Endothelial cell of umbilical vein (primary cell): Measurements from ENCODE around the gene LYRM4. TPM values are rescaled to one million over a fixed set of nuclear protein-coding genes. Genes with fewer than 3 reads are reported as not detected.

Experiments
- BruUV-seq: library from RNA; stranded (reverse); fragments of 400-500 nt; replicated peaks from 2 replicates; lab custom pipeline; 2021; lab: Mats Ljungman, UMichigan
- CTCF ChIA-PET: fragments of 300-600, 350-600 bp; sonication (Branson Sonifier 250); formaldehyde crosslinking; loops from one replicate; lab custom pipeline; 2021; ENCODE audit warnings: antibody characterized with exemption, inconsistent platforms; lab: Charles Lee
- POLR2A ChIA-PET: fragments of 300-600, 350-600 bp; sonication (Branson Sonifier 250); formaldehyde crosslinking; loops from one replicate; lab custom pipeline; 2021; ENCODE audit warnings: antibody characterized with exemption, inconsistent platforms; lab: Charles Lee
- DNase-seq: peaks from one replicate; pipeline ENCODE4 v3.0.0-alpha.2; 2011; ENCODE audit warnings: low read depth, low spot score
- FAIRE-seq: peaks from 2 replicates; lab custom pipeline; 2011; peaks lifted over from hg19 to GRCh38; lab: Jason Lieb, UNC
- H2AFZ ChIP-seq: 2 replicates; pipeline ENCODE4 v1.6.0; 2012; ENCODE audit warnings: low read depth, low read length, control low read depth, inconsistent platforms
- H3K27ac ChIP-seq: 2 replicates; pipeline ENCODE4 v1.5.1; 2011; ENCODE audit warnings: low read depth, mild to moderate bottlenecking, control low read depth, low read length, moderate library complexity; ENCODE audit not compliant: insufficient read depth
- H3K27me3 ChIP-seq, 2 experiments: 2 replicates each; pipeline versions ENCODE4 v1.6.0 to v1.6.1; 2011; ENCODE audit warnings: low read length in 2 of 2, mixed read lengths in 1 of 2; ENCODE audit not compliant: control insufficient read depth in 2 of 2, insufficient read depth in 2 of 2
- H3K36me3 ChIP-seq, 2 experiments: 2 replicates in 1 of 2; 3 replicates in 1 of 2; pipeline ENCODE4 v1.5.1; 2011; ENCODE audit warnings: low read length in 2 of 2, mild to moderate bottlenecking in 1 of 2, moderate library complexity in 1 of 2; ENCODE audit not compliant: control insufficient read depth in 2 of 2, insufficient read depth in 2 of 2; ENCODE audit errors: extremely low read depth in 1 of 2
- H3K4me1 ChIP-seq: 3 replicates; pipeline ENCODE4 v1.5.1; 2011; ENCODE audit warnings: mild to moderate bottlenecking, low read length; ENCODE audit not compliant: control insufficient read depth, insufficient read depth; ENCODE audit errors: extremely low read depth
- H3K4me2 ChIP-seq: 2 replicates; pipeline ENCODE4 v1.6.1; 2011; ENCODE audit warnings: low read length, control low read depth, mixed read lengths; ENCODE audit not compliant: insufficient read depth
- H3K4me3 ChIP-seq, 3 experiments: fragments of 200-600 bp in 1 of 3; sonication (generic), shearing (Covaris generic) in 1 of 3; replicated peaks in 1 of 3; 2 replicates each; pipeline ENCODE4 v1.5.1; 2011 to 2016; ENCODE audit warnings: control low read depth in 3 of 3, low read length in 3 of 3, mild to moderate bottlenecking in 2 of 3, inconsistent platforms in 1 of 3, low read depth in 1 of 3, moderate library complexity in 1 of 3; ENCODE audit not compliant: insufficient read depth in 1 of 3
- H3K79me2 ChIP-seq: 2 replicates; pipeline ENCODE4 v1.6.0; 2012; ENCODE audit warnings: low read length, inconsistent platforms; ENCODE audit not compliant: control insufficient read depth, insufficient read depth
- H3K9ac ChIP-seq: replicated peaks from 2 replicates; pipeline ENCODE3; 2011; ENCODE audit warnings: low read length, control low read depth; ENCODE audit not compliant: insufficient read depth; ENCODE audit errors: extremely low read depth
- H3K9me1 ChIP-seq: replicated peaks from 3 replicates; pipeline ENCODE4 v1.6.0; 2011; ENCODE audit warnings: mild to moderate bottlenecking, low read length; ENCODE audit not compliant: control insufficient read depth, insufficient read depth; ENCODE audit errors: extremely low read depth
- H3K9me3 ChIP-seq: replicated peaks from 2 replicates; pipeline ENCODE4 v1.5.1; 2012; ENCODE audit warnings: low read length, inconsistent platforms; ENCODE audit not compliant: control insufficient read depth, insufficient read depth
- H4K20me1 ChIP-seq: replicated peaks from 2 replicates; pipeline ENCODE3; 2011; ENCODE audit warnings: mild to moderate bottlenecking, low read length; ENCODE audit not compliant: control insufficient read depth, insufficient read depth; ENCODE audit errors: extremely low read depth
- EZH2 ChIP-seq: IDR thresholded peaks from 2 replicates; pipeline ENCODE4 v1.6.1; 2012; ENCODE audit warnings: borderline replicate concordance, low read depth, mild to moderate bottlenecking, moderate library complexity, low read length, inconsistent platforms; ENCODE audit not compliant: severe bottlenecking
- FOS ChIP-seq: IDR thresholded peaks from 2 replicates; pipeline ENCODE4 v1.6.1; 2011; ENCODE audit warnings: mild to moderate bottlenecking, low read length, moderate library complexity, borderline replicate concordance; ENCODE audit not compliant: insufficient read depth
- GATA2 ChIP-seq: IDR thresholded peaks from 2 replicates; pipeline ENCODE4 v1.7.0; 2011; ENCODE audit warnings: low read depth, mild to moderate bottlenecking, moderate library complexity, mixed read lengths, low read length; ENCODE audit not compliant: insufficient read length, insufficient read depth
- JUN ChIP-seq: IDR thresholded peaks from 2 replicates; pipeline ENCODE4 v1.6.1; 2011; ENCODE audit warnings: borderline replicate concordance, low read depth; ENCODE audit not compliant: insufficient read length, insufficient read depth
- MYC ChIP-seq: IDR thresholded peaks from one replicate; pipeline ENCODE4 v1.6.1; 2011; ENCODE audit warnings: mild to moderate bottlenecking, low read depth, low read length
- POLR2A ChIP-seq: IDR thresholded peaks from 2 replicates; pipeline ENCODE4 v1.6.1; 2012; ENCODE audit warnings: low read depth, mild to moderate bottlenecking, control low read depth, low read length
- POLR2AphosphoS5 ChIP-seq: IDR thresholded peaks from 2 replicates; pipeline ENCODE4 v1.6.1; 2012; ENCODE audit warnings: low read depth, mild to moderate bottlenecking, control low read depth, low read length, moderate library complexity; ENCODE audit not compliant: insufficient read depth
- dilution Hi-C: fragments of 300-500 bp; cut with MboI; formaldehyde crosslinking; loops from one replicate; pipeline ENCODE4 v1.15.0; 2019; ENCODE audit warnings: low sequenced_read_pairs; ENCODE audit not compliant: extremely low pct_ligation_motif_present
- intact Hi-C: fragments of 100-400 bp; cut with micrococcal nuclease; formaldehyde crosslinking; loops from one replicate; pipeline ENCODE4 v1.10.0; 2022
- polyA plus RNA-seq, 4 experiments: library from polyadenylated mRNA; depleted of rRNA in 3 of 4; stranded (reverse) in 3 of 4; unstranded in 1 of 4; fragments of >200 nt; gene quantifications; 2 replicates each; pipeline versions ENCODE4 v1.2.1 to v1.2.3, GENCODE V29; 2011 to 2012; ENCODE audit warnings: missing spikeins in 1 of 4
- total RNA-seq: library from RNA; stranded (reverse); gene quantifications from 2 replicates; pipeline ENCODE4 v1.2.3, GENCODE V29; 2021
- TF ChIP-seq, protein P1 (sequence below), 2 donors: IDR thresholded peaks; 1 replicate in 1 of 2; 2 replicates in 1 of 2; pipeline ENCODE4 v1.5.1; 2011; ENCODE audit warnings: low read length in 2 of 2, mild to moderate bottlenecking in 2 of 2, moderate library complexity in 2 of 2, control low read depth in 1 of 2, inconsistent platforms in 1 of 2, low read depth in 1 of 2; ENCODE audit not compliant: insufficient read depth in 1 of 2; ENCODE audit errors: extremely low read depth in 1 of 2
- TF ChIP-seq, protein P2 (sequence below): IDR thresholded peaks from 2 replicates; pipeline ENCODE4 v1.6.1; 2011; ENCODE audit not compliant: insufficient read depth, insufficient read length

LYRM4 gene
- total and polyA plus RNA-seq, 2 donors (not counting 3 experiments of a cell fraction or from before 2014, with no cell fraction given): 39.5 to 44.0 TPM

DNA sequence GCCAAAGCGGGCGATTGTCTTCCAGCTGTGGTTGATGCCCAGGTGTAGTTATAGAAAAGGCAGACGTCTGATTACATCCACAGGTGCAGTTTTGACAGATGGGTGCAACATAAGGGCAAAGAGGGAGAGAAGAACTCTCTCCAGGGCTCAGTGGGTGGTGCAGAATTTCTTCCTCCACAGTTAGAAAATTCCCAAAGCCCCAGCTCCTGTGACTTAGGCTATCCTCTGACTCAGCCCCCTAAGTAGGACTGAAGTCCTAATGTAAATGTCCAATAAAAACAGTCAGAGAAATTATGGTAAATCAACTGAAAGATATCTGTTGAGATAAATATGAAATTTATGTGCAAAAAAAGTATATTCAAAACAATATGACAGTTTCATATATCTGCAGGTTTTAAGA is 31.4 kb downstream of the LYRM4 start:
- Histone ChIP-seq H4K20me1 (no peaks in the 10 kb centered on the region), H3K4me3 (no peak overlapping the region), H3K79me2 (no peaks in the 10 kb centered on the region), H3K27ac (no peak overlapping the region), H3K27me3 (no peaks in the 10 kb centered on the region), H3K9ac (no peak overlapping the region), H3K9me3 (no peaks in the 10 kb centered on the region), H3K36me3 (no peaks in the 10 kb centered on the region), H3K4me2 (no peak overlapping the region), H2AFZ (no peak overlapping the region), H3K4me1 (peaks cover 17% of the 10 kb centered on the region), H3K9me1 (no peaks in the 10 kb centered on the region)
- peak; percentile 59 for FAIRE-seq
- intact Hi-C loops (no loop called here), dilution Hi-C loops (no loop called here)
- ChIA-PET POLR2A (no interaction called here), CTCF (interaction anchor here (1.2 to 2.1 kb wide), 4 partner anchors 15 to 173 kb away, joined by 3 to 13 read pairs (median 5); no protein-coding TSS in a partner anchor)
- DNase-seq: no peak
- TF ChIP-seq, protein P1, sequence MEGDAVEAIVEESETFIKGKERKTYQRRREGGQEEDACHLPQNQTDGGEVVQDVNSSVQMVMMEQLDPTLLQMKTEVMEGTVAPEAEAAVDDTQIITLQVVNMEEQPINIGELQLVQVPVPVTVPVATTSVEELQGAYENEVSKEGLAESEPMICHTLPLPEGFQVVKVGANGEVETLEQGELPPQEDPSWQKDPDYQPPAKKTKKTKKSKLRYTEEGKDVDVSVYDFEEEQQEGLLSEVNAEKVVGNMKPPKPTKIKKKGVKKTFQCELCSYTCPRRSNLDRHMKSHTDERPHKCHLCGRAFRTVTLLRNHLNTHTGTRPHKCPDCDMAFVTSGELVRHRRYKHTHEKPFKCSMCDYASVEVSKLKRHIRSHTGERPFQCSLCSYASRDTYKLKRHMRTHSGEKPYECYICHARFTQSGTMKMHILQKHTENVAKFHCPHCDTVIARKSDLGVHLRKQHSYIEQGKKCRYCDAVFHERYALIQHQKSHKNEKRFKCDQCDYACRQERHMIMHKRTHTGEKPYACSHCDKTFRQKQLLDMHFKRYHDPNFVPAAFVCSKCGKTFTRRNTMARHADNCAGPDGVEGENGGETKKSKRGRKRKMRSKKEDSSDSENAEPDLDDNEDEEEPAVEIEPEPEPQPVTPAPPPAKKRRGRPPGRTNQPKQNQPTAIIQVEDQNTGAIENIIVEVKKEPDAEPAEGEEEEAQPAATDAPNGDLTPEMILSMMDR (IDR thresholded peaks at IDR 0.05; ENCODE audit: extremely low read depth in 1 of 2, insufficient read depth in 1 of 2, low read depth in 1 of 2, low read length in 2 of 2): no peak
- TF ChIP-seq FOS (no peak), MYC (no peak), EZH2 (no peak), GATA2 (no peak), POLR2A (no peak), JUN (no peak), POLR2AphosphoS5 (no peak)
- TF ChIP-seq, protein P2, sequence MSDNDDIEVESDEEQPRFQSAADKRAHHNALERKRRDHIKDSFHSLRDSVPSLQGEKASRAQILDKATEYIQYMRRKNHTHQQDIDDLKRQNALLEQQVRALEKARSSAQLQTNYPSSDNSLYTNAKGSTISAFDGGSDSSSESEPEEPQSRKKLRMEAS: no peak
- no TSS peak for BruUV-seq
